ENCODE measurements around the gene CBFA2T3.

CBFA2T3 gene

GRCh38 chr16:88994695-88995094, 17.7 kb upstream of the CBFA2T3 start:
- no peak for DNase-seq

GRCh38 chr16:88993946-88994600, 17.1 kb upstream of the CBFA2T3 start:
- no peak for DNase-seq

GRCh38 chr16:88993166-88993761, 16.3 kb upstream of the CBFA2T3 start:
- DNase-seq, result no peak

GRCh38 chr16:88992351-88993165, 15.6 kb upstream of the CBFA2T3 start:
- DNase-seq, result no peak

GRCh38 chr16:88991813-88992350, 14.9 kb upstream of the CBFA2T3 start:
- no peak for DNase-seq

- DNase-seq, result no peak
Measured at GRCh38 chr16:88989852-88990547, 13.0 kb upstream of the CBFA2T3 start.

DNA sequence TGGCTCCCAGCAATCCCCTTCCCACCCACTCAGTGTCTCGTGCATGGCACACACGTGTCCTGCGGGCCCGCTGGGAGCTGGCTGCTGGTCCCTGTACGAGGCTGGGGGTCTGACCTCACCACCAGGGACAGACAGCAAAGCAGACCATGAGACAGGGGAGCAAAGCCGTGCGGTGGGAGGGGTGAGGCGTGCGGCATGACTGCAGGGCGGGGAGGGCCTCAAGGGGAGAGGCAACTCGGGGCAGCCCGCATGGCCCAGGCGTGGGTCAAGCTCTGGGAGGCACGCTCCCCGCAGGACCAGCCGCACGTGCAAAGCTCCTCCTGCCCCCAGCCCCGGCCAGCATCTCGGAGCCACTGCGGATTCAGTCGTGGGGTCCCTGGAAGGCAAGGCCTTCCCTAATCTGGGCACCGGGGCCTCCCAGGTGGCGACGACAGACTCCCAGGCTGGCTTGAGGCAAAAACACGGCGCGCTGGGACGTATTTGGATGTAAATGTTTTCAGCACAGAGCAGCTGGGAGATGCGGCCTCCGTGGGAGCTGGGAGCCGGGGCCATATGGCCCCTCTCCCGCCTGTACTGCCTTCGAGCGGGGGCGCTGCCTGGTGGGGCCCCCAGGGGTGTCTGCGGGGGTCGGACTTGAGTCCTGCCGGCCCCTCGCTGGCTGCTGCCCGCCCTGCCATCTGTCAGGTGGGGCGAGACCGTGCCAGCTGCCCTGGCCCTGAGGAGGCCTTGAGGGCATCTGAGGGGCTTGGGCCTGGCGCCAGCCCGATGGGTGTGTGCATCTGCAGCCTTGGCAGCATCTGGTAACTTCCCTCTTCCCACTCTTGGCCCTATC, 12.2 kb upstream of the CBFA2T3 start:
- DNase-seq, result no peak

GRCh38 chr16:88985521-88985920, 8.5 kb upstream of the CBFA2T3 start:
- DNase-seq, result no peak

DNA sequence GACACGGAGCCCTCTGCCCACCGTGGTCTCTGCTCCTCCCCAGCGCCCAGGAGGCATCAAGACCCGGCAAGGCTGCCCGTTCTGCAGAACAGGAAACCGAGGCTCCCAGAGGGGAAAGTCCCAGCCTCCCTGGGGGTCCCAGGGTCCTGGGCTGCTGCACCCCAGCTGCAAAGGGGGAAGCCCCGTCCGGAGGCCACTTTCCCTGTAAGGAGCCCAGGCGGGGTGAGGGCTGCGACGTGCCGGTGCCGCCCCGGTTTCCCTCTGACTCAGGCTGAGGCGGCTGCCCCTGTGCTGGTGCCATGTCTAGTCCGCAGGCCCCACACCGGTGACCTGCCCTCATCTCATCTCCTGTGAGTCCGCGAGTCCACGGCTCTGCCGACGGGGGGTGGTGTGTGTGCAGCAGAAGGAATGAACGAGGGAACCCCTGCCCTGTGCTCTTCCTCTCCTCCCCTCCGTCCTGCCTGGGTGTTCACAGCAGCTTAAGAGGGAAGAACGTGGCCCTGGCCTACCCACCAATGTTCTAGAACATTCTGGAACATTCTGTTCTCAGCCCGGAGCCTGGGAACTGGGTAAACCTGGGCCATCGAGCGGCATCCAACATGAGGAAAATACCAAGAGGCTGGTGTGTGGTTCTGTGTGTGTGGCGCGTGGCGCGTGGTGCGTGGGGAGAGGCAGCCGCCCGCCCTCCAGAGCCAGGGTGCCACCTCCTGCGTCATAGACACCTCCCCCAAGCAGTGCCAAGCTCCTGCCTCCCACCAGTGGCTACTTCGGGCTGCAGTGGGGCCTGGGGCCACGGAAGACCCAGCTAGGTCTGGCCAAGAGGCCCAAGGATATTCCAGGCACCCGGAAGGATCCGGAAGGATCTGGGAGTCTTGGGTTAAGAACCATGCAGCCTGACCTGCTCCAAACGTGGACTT, 7.0 kb upstream of the CBFA2T3 start:
- DNase-seq, result no peak

DNA sequence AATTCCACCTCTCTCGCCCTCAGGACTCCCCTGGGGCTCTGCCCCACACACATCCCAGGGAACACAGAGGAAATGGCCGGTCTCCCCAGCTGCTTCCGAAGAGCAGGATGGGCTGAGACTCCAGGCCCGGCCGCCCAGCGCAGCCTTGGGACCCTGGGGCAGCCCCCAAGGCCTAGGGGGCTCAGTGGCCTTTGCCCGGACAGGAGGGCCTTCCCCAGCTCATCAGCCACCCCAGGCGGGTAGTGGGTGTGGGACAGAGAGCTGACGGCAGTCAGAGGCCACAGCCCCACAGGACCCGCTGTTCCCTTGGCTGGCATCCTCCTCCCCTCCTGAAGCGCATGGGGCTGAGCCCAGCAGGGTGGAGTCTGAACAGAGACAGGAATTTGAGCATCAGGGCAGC, 6.2 kb upstream of the CBFA2T3 start:
- DNase-seq, result no peak

DNA sequence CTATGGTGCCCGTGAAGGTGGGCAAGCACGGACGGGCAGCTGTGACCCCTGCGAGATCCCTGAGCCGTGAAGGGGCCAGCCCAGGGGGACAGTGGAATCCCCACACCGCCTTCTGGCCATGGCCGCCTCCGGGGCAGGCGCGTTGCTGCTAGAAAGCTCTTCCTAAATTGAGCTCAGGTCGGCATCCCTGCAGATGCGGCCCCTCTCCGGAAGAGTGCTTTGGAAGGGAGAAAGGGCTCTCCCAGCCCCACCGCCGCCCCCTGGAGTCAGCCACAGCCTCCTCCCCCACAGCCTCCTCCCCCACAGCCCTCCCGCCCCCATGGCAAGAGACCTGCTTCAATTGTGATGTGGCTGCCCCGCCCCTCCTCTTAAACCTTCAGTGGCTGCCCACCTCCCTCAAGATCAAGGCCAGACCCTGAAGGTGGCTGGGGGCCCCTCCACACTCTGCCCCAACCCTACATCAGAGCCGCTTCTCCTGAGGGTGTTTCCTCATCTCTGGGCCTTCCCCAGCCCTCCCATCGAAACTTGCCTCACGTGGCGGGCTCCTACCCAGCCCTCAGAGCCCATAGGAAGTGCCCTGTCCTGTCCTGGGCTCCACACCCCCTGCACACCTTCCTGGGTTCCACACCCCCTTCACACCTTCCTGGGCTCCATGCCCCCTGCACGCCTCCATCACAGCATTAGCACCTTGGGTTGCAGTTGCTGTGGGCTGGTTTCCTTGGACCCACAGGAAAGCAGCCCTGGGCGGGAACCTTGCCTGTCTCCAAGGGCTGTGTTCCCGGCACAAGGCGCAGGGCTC, 5.5 kb upstream of the CBFA2T3 start:
- DNase-seq, result no peak

GRCh38 chr16:88979353-88980015, 2.5 kb upstream of the CBFA2T3 start:
- no peak for DNase-seq

DNA sequence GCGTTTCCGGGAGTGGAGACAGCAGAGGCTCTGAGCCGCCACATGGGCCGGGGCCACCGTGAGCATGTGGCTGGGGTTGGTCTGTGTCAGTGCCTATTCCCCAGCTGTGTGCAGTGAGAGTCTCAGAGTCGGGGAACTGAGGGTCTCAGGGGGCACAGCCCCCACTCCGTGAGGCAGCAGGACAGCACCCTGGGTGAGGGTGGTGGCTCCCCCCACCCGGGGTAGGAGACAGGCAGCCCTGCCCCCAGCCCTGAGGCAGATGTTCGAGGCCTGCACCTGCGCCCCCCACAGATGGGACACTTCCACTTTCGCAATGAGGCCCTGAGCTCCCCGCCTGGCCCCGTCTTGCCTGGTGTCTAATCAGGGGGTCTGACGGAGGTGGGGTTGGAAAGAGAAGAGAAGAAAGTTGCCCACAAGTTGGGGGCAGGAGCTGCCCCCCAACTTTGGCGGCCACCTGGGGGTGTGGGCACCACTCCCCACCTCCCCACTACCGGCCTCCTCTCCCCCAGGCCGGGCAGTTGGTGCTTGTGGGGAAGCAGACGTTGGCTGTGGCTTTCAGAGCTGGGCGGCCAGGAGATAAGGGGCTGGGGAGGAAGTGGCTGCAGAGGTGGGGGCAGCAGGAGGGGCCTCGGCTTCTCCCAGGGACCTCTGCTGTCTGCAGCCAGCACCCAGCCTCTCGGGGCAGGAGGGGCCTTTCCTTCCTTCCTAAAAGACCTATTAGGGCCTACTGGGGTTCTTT, 1.8 kb upstream of the CBFA2T3 start:
- no peak for DNase-seq

GRCh38 chr16:88977812-88978607, 1.0 kb upstream of the CBFA2T3 start:
- DNase-seq, result no peak

DNA sequence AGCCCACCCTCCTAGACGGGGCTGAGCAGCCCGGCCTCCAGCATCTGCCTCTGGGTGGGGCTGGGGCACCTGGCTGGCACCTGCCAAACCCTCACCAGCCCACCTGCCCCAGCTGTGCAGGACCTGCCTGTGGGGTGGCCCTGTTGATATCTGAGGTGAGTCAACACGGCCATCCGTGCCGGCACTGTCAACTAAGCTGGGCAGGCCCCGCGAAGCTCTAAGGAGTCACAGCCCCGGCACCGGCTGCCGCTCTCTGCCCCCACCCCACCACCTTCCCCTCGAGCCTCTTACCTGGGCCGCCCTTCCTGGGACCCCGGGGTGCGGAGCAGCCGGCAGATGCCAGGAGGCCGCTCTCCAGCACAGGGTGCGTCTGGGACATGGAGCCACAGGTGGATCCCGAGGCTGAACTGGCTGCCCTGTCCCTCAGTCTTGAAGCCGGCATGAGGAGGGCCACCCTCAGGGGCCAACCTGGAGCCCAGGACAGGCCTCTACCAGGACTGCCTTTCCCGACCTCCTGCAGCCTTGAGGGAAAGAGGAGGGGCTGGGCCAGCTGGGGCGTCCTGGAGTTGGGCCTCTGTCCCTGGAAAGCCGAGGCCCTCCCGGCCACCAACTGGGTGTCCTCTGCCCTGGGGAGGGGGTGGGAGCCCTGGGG, 515 bp downstream of the CBFA2T3 start:
- DNase-seq, result no peak

- DNase-seq, result no peak
Measured at GRCh38 chr16:88975511-88976061, 1.4 kb downstream of the CBFA2T3 start.

DNA sequence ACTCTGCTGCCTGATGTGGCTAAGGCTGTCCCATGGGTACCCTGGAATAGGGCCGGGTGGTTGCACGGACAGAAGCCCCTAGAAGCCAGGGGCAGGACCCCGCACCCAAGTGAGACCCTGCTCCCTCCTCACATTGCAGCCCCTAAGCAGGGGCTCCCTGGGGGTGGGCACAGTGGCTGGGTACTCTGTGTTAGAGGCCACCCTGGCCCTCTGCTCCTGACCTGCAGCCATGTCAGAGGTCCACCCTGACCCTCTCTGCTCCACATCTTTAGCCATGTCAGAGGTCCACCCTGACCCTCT, 2.1 kb downstream of the CBFA2T3 start:
- no peak for DNase-seq

All from activated CD8-positive, alpha-beta memory T cell treated with anti-CD3 and anti-CD28 coated beads, Interleukin-2, amount 50 U/mL, for 48 hours (primary cell).